Esophagus squamous epithelium (tissue), 5 donors: ENCODE measurements around the gene ERN1. TPM values are rescaled to one million over a fixed set of nuclear protein-coding genes. Genes with fewer than 3 reads are reported as not detected.

ENCODE experiments used
- DNase-seq: peaks from one replicate; lab custom pipeline; 2025; lab: John Stamatoyannopoulos, UW
- H3K27ac ChIP-seq, 4 donors: fragments of 200-600 bp; sonication (generic); one replicate each; pipeline ENCODE4 v1.5.1; 2016 to 2019; ENCODE audit warnings: mild to moderate bottlenecking in 1 of 4
- H3K27me3 ChIP-seq, 4 donors: fragments of 200-600 bp; sonication (generic); 1 replicate in 3 of 4; 2 replicates in 1 of 4; pipeline versions ENCODE4 v1.5.1 to v1.6.0; 2017 to 2021; ENCODE audit warnings: antibody characterized with exemption in 1 of 4
- H3K36me3 ChIP-seq, 3 donors: fragments of 200-600 bp; sonication (generic); one replicate each; pipeline ENCODE4 v1.5.1; 2016 to 2019
- H3K4me1 ChIP-seq, 3 donors: fragments of 200-600 bp; sonication (generic); one replicate each; pipeline ENCODE4 v1.5.1; 2017 to 2019
- H3K4me3 ChIP-seq, 4 donors: fragments of 200-600 bp; sonication (generic); 1 replicate in 3 of 4; 2 replicates in 1 of 4; pipeline ENCODE4 v1.5.1; 2016 to 2019; ENCODE audit warnings: mild to moderate bottlenecking in 2 of 4, moderate library complexity in 1 of 4
- H3K9me3 ChIP-seq, 3 donors: fragments of 200-600 bp; sonication (generic); one replicate each; pipeline ENCODE4 v1.5.1; 2016 to 2019
- CTCF ChIP-seq, 6 experiments: fragments of 450-650 bp in 4 of 6; fragments of 200-600 bp in 2 of 6; sonication (generic) in 2 of 6; IDR thresholded peaks; one replicate each; pipeline ENCODE4 v1.5.1; 2016 to 2019; ENCODE audit warnings: antibody characterized with exemption in 6 of 6, mild to moderate bottlenecking in 4 of 6, moderate library complexity in 4 of 6
- POLR2A ChIP-seq, 4 donors: fragments of 450-650 bp; IDR thresholded peaks; one replicate each; pipeline ENCODE4 v1.6.1; 2017; ENCODE audit warnings: antibody characterized with exemption in 4 of 4, mild to moderate bottlenecking in 4 of 4, moderate library complexity in 3 of 4
- WGBS, 2 donors: methylation state at CpG; one replicate each; pipeline ENCODE4 v1.1.5; 2018; 5-methylcytosine and 5-hydroxymethylcytosine counted together
- intact Hi-C: fragments of 100-400 bp; cut with DNase I; formaldehyde crosslinking; loops from one replicate; pipeline ENCODE4 v1.15.0; 2022
- total RNA-seq, 4 donors: library from RNA; depleted of rRNA; stranded (reverse); fragments of >200 nt; gene quantifications; one replicate each; pipeline ENCODE4 v1.1.0, GENCODE V29; 2016
- donor health status: DM: yes; HTN: yes; CAD: no.

ERN1 gene
- total RNA-seq, 4 donors from 2014 or later = 9.2 to 19.1 (median 15.1) TPM

GRCh38 chr17:64117981-64118979, 11.7 kb downstream of the ERN1 start:
- 36 to 39% methylated on average over 9 of the region's 10 CpGs for WGBS, 2 donors
- Histone ChIP-seq H3K27ac (peak overlapping the region in 3 of 4 donors; percentile 54 to 62 (median 58)), H3K9me3 (no peaks in the 10 kb centered on the region), H3K4me1 (peaks cover 34 to 74% (median 36%) of the 10 kb centered on the region in 3 donors), H3K4me3 (peak overlapping the region in 1 of 4 donors; percentile 31), H3K27me3 (no peaks in the 10 kb centered on the region), H3K36me3 (peaks cover 0 to 9% (median 0%) of the 10 kb centered on the region in 3 donors)
- no peak for DNase-seq
- intact Hi-C loops = no loop called here
- TF ChIP-seq CTCF (IDR thresholded peaks at IDR 0.05) (no peak), POLR2A (IDR thresholded peaks at IDR 0.05) (no peak)

GRCh38 chr17:64115822-64116534, 14.0 kb downstream of the ERN1 start:
- intact Hi-C loops = no loop called here
- Histone ChIP-seq H3K4me1 (peaks cover 33 to 63% (median 34%) of the 10 kb centered on the region in 3 donors), H3K4me3 (no peak overlapping the region), H3K9me3 (no peaks in the 10 kb centered on the region), H3K27me3 (no peaks in the 10 kb centered on the region), H3K27ac (peak overlapping the region; percentile 73 to 80 (median 76)), H3K36me3 (no peaks in the 10 kb centered on the region)
- TF ChIP-seq POLR2A (IDR thresholded peaks at IDR 0.05) = no peak
- TF ChIP-seq CTCF (IDR thresholded peaks at IDR 0.05) = no peak
- DNase-seq = no peak
- 36 to 39% methylated on average over 7 of the region's 7 CpGs for WGBS, 2 donors

- peak overlapping the region in 3 of 4 donors; percentile 8 to 38 (median 9) for H3K4me3 ChIP-seq
- H3K27ac ChIP-seq = peak overlapping the region; percentile 73 to 80 (median 76)
- no peaks in the 10 kb centered on the region for H3K27me3 ChIP-seq
- 38 to 45% methylated on average over 8 of the region's 8 CpGs for WGBS, 2 donors
- H3K4me1 ChIP-seq = peaks cover 29 to 54% (median 34%) of the 10 kb centered on the region in 3 donors
- H3K36me3 ChIP-seq = no peaks in the 10 kb centered on the region
- intact Hi-C loops = no loop called here
- H3K9me3 ChIP-seq = no peaks in the 10 kb centered on the region
- no peak for TF ChIP-seq POLR2A (IDR thresholded peaks at IDR 0.05)
- no peak for TF ChIP-seq CTCF (IDR thresholded peaks at IDR 0.05)
- DNase-seq = no peak
Measured at GRCh38 chr17:64115043-64115698, 14.8 kb downstream of the ERN1 start.

GRCh38 chr17:64113006-64113405, 16.9 kb downstream of the ERN1 start:
- peaks cover 19 to 48% (median 28%) of the 10 kb centered on the region in 3 donors for H3K4me1 ChIP-seq
- 94 to 100% methylated on average over 2 of the region's 2 CpGs for WGBS, 2 donors
- no peak for TF ChIP-seq POLR2A (IDR thresholded peaks at IDR 0.05)
- TF ChIP-seq CTCF (IDR thresholded peaks at IDR 0.05) = no peak
- no peaks in the 10 kb centered on the region for H3K9me3 ChIP-seq
- H3K27me3 ChIP-seq = no peaks in the 10 kb centered on the region
- intact Hi-C loops = no loop called here
- H3K4me3 ChIP-seq = no peak overlapping the region
- H3K36me3 ChIP-seq = no peaks in the 10 kb centered on the region
- DNase-seq = no peak
- no peak overlapping the region for H3K27ac ChIP-seq
